H1 (cell line): ENCODE measurements around the gene NEURL2. TPM values are rescaled to one million over a fixed set of nuclear protein-coding genes. Genes with fewer than 3 reads are reported as not detected.
A peak's percentile ranks its signal among the peaks of the same experiment; 100 is the strongest.

Experiments used
- CTCF ChIA-PET: fragments of 300-600 bp; sonication (Branson Sonifier 250); formaldehyde crosslinking; loops from one replicate; lab custom pipeline; 2021; ENCODE audit not compliant: partially characterized antibody; lab: Charles Lee
- POLR2A ChIA-PET: fragments of 300-600 bp; sonication (Branson Sonifier 250); formaldehyde crosslinking; loops from one replicate; lab custom pipeline; 2021; ENCODE audit warnings: inconsistent platforms; ENCODE audit not compliant: partially characterized antibody; lab: Charles Lee
- DNase-seq, 2 experiments: peaks; one replicate each; pipeline versions ENCODE4 v3.0.0 to v3.0.0-alpha.2; 2010 to 2022; ENCODE audit warnings: low spot score in 2 of 2, low read depth in 1 of 2, mixed read lengths in 1 of 2
- FAIRE-seq: peaks from 2 replicates; lab custom pipeline; 2011; peaks lifted over from hg19 to GRCh38; lab: Jason Lieb, UNC
- H2AFZ ChIP-seq: 2 replicates; pipeline ENCODE4 v1.8.1; 2012; ENCODE audit warnings: low read length, inconsistent platforms
- H2AK5ac ChIP-seq: 2 replicates; pipeline ENCODE4 v1.6.1; 2013; ENCODE audit warnings: low read depth, low read length
- H2BK120ac ChIP-seq: replicated peaks from 2 replicates; pipeline ENCODE3; 2013; ENCODE audit warnings: low read depth, low read length, inconsistent platforms
- H2BK12ac ChIP-seq: 2 replicates; pipeline ENCODE4 v1.6.1; 2013; ENCODE audit warnings: low read depth, low read length
- H2BK15ac ChIP-seq: 2 replicates; pipeline ENCODE4 v1.6.1; 2013; ENCODE audit warnings: low read length
- H2BK20ac ChIP-seq: 2 replicates; pipeline ENCODE4 v1.6.1; 2013; ENCODE audit warnings: low read length
- H2BK5ac ChIP-seq: 2 replicates; pipeline ENCODE4 v1.6.1; 2013; ENCODE audit warnings: low read depth, low read length
- H3K14ac ChIP-seq: 2 replicates; pipeline ENCODE4 v1.6.1; 2013; ENCODE audit warnings: inconsistent platforms; ENCODE audit not compliant: insufficient read length
- H3K18ac ChIP-seq: 2 replicates; pipeline ENCODE4 v1.6.1; 2013; ENCODE audit warnings: low read length; ENCODE audit errors: extremely low read depth
- H3K23ac ChIP-seq: 2 replicates; pipeline ENCODE4 v1.6.1; 2013; ENCODE audit warnings: inconsistent platforms; ENCODE audit not compliant: insufficient read length
- H3K23me2 ChIP-seq: 2 replicates; pipeline ENCODE4 v1.6.1; 2013; ENCODE audit warnings: low read depth, low read length
- H3K27ac ChIP-seq: 2 replicates; pipeline ENCODE4 v1.6.1; 2011; ENCODE audit warnings: low read depth, low read length, inconsistent platforms
- H3K27me3 ChIP-seq, 4 experiments: replicated peaks in 1 of 4; 1 replicate in 1 of 4; 2 replicates in 3 of 4; pipeline versions ENCODE4 v1.6.1 to v1.8.1; 2011 to 2013; ENCODE audit warnings: low read length in 3 of 4, mild to moderate bottlenecking in 3 of 4, inconsistent platforms in 2 of 4, mixed read lengths in 2 of 4, moderate library complexity in 1 of 4; ENCODE audit not compliant: control insufficient read depth in 3 of 4, insufficient read depth in 3 of 4; ENCODE audit errors: extremely low read depth in 1 of 4
- H3K36me3 ChIP-seq, 4 experiments: 2 replicates each; pipeline versions ENCODE4 v1.6.1 to v1.8.1; 2011 to 2013; ENCODE audit warnings: mild to moderate bottlenecking in 4 of 4, low read length in 3 of 4, moderate library complexity in 2 of 4, control low read depth in 1 of 4, inconsistent platforms in 1 of 4; ENCODE audit not compliant: insufficient read depth in 4 of 4, control insufficient read depth in 2 of 4
- H3K4ac ChIP-seq: replicated peaks from 2 replicates; pipeline ENCODE3; 2013; ENCODE audit warnings: low read length, low read depth, mixed read lengths, inconsistent platforms; ENCODE audit not compliant: insufficient read length
- H3K4me1 ChIP-seq, 4 experiments: replicated peaks in 1 of 4; 1 replicate in 1 of 4; 2 replicates in 3 of 4; pipeline versions ENCODE4 v1.6.1 to v1.8.1; 2011 to 2013; ENCODE audit warnings: low read length in 3 of 4, inconsistent platforms in 2 of 4, mixed read lengths in 1 of 4; ENCODE audit not compliant: insufficient read depth in 4 of 4, control insufficient read depth in 3 of 4
- H3K4me2 ChIP-seq, 2 experiments: 2 replicates each; pipeline versions ENCODE4 v1.6.1 to v1.8.1; 2011 to 2013; ENCODE audit warnings: low read depth in 2 of 2, low read length in 2 of 2, control low read depth in 1 of 2, inconsistent platforms in 1 of 2, mild to moderate bottlenecking in 1 of 2; ENCODE audit not compliant: insufficient read depth in 1 of 2
- H3K4me3 ChIP-seq, 4 experiments: fragments of 200-600, 300-600 bp in 1 of 4; sonication (generic), shearing (Covaris generic), sonication (Bioruptor Twin) in 1 of 4; 2 replicates each; pipeline versions ENCODE4 v1.5.1 to v1.8.1; 2011 to 2016; ENCODE audit warnings: low read length in 4 of 4, low read depth in 3 of 4, control low read depth in 2 of 4, inconsistent platforms in 2 of 4, mild to moderate bottlenecking in 2 of 4, mixed read lengths in 1 of 4, moderate library complexity in 1 of 4; ENCODE audit not compliant: insufficient read depth in 2 of 4; ENCODE audit errors: extremely low read depth in 1 of 4
- H3K56ac ChIP-seq: replicated peaks from 2 replicates; pipeline ENCODE3; 2013; ENCODE audit warnings: low read depth, mild to moderate bottlenecking, mixed read lengths, low read length, inconsistent platforms; ENCODE audit not compliant: insufficient read length
- H3K79me1 ChIP-seq: 2 replicates; pipeline ENCODE4 v1.6.1; 2013; ENCODE audit warnings: low read depth, low read length, control low read depth
- H3K79me2 ChIP-seq, 2 experiments: 2 replicates each; pipeline versions ENCODE4 v1.6.1 to v1.8.1; 2012 to 2013; ENCODE audit warnings: low read length in 2 of 2, mild to moderate bottlenecking in 2 of 2, inconsistent platforms in 1 of 2; ENCODE audit not compliant: insufficient read depth in 2 of 2, control insufficient read depth in 1 of 2
- H3K9ac ChIP-seq, 4 experiments: replicated peaks in 1 of 4; 1 replicate in 1 of 4; 2 replicates in 3 of 4; pipeline versions ENCODE4 v1.6.1 to v1.8.1; 2011 to 2013; ENCODE audit warnings: low read depth in 3 of 4, low read length in 3 of 4, control low read depth in 2 of 4, mild to moderate bottlenecking in 2 of 4, moderate library complexity in 2 of 4, inconsistent platforms in 1 of 4; ENCODE audit errors: extremely low read depth in 1 of 4
- H3K9me3 ChIP-seq, 2 experiments: 2 replicates each; pipeline versions ENCODE4 v1.6.1 to v1.8.1; 2012 to 2013; ENCODE audit warnings: mild to moderate bottlenecking in 2 of 2, moderate library complexity in 2 of 2, control low read depth in 1 of 2, inconsistent platforms in 1 of 2, low read depth in 1 of 2, low read length in 1 of 2, mixed read lengths in 1 of 2; ENCODE audit not compliant: insufficient read depth in 2 of 2
- H4K20me1 ChIP-seq, 2 experiments: replicated peaks in 1 of 2; 2 replicates each; pipeline versions ENCODE3 to v1.8.1; 2011 to 2013; ENCODE audit warnings: inconsistent platforms in 2 of 2, low read length in 2 of 2, mild to moderate bottlenecking in 1 of 2; ENCODE audit not compliant: insufficient read depth in 2 of 2, control insufficient read depth in 1 of 2
- H4K5ac ChIP-seq: 2 replicates; pipeline ENCODE4 v1.6.1; 2013; ENCODE audit warnings: low read length, low read depth, mixed read lengths, inconsistent platforms; ENCODE audit not compliant: insufficient read length
- H4K8ac ChIP-seq: 2 replicates; pipeline ENCODE4 v1.8.0; 2013; ENCODE audit warnings: mild to moderate bottlenecking, moderate library complexity, low read length, inconsistent platforms; ENCODE audit not compliant: insufficient read depth; ENCODE audit errors: extremely low read depth
- H4K91ac ChIP-seq: replicated peaks from 2 replicates; pipeline ENCODE3; 2013; ENCODE audit warnings: low read length, mixed read lengths, inconsistent platforms; ENCODE audit not compliant: insufficient read length
- MAFK ChIP-seq: IDR thresholded peaks from 2 replicates; pipeline ENCODE4 v1.6.1; 2012; ENCODE audit warnings: low read depth, mild to moderate bottlenecking, improper control_type of control experiment, low read length
- NANOG ChIP-seq: IDR thresholded peaks from 2 replicates; pipeline ENCODE4 v1.6.1; 2011; ENCODE audit warnings: low read length, low read depth, mild to moderate bottlenecking, inconsistent platforms; ENCODE audit not compliant: insufficient read depth, poor library complexity, severe bottlenecking
- POU5F1 ChIP-seq: IDR thresholded peaks from 2 replicates; pipeline ENCODE4 v1.6.1; 2011; ENCODE audit warnings: low read depth, mild to moderate bottlenecking, low read length, moderate library complexity
- RNF2 ChIP-seq: fragments of 200-900, 300-1000 bp; sonication (generic); IDR thresholded peaks from 2 replicates; pipeline ENCODE4 v1.7.1; 2016; ENCODE audit warnings: borderline replicate concordance, low read depth, mild to moderate bottlenecking, antibody characterized with exemption, low read length; ENCODE audit not compliant: poor library complexity, severe bottlenecking; ENCODE audit errors: missing control alignments
- SIN3A ChIP-seq, 2 experiments: IDR thresholded peaks in 1 of 2; conservative IDR thresholded peaks in 1 of 2; 2 replicates each; pipeline ENCODE4 v1.6.1; 2011 to 2012; ENCODE audit warnings: low read length in 2 of 2, improper control_type of control experiment in 1 of 2, low read depth in 1 of 2, mild to moderate bottlenecking in 1 of 2
- SIRT6 ChIP-seq: IDR thresholded peaks from one replicate; pipeline ENCODE4 v1.7.1; 2012; ENCODE audit warnings: low read length, inconsistent platforms
- TAF7 ChIP-seq: optimal IDR thresholded peaks from 2 replicates; pipeline ENCODE3; 2011; ENCODE audit warnings: low read depth, mild to moderate bottlenecking, inconsistent platforms, low read length, moderate library complexity, borderline replicate concordance
- TCF12 ChIP-seq: IDR thresholded peaks from 2 replicates; pipeline ENCODE4 v1.6.1; 2011; ENCODE audit warnings: low read depth, mild to moderate bottlenecking, low read length
- USF2 ChIP-seq: IDR thresholded peaks from 2 replicates; pipeline ENCODE4 v1.6.1; 2011; ENCODE audit warnings: low read length, improper control_type of control experiment
- YY1 ChIP-seq: IDR thresholded peaks from 2 replicates; pipeline ENCODE4 v1.6.1; 2011; ENCODE audit warnings: low read depth, mild to moderate bottlenecking, low read length
- WGBS, 2 experiments: shearing (Covaris generic) in 1 of 2; methylation state at CpG; one replicate each; pipeline versions ENCODE4 v1.1.6 to v1.1.7; 2013 to 2015; ENCODE audit warnings: low lambda C conversion rate in 2 of 2, mixed read lengths in 2 of 2, inconsistent platforms in 1 of 2, low coverage in 1 of 2, missing lambda C conversion rate in 1 of 2; ENCODE audit not compliant: insufficient replicate concordance in 2 of 2, insufficient coverage in 1 of 2, insufficient read length in 1 of 2; ENCODE audit errors: extremely low coverage in 1 of 2, missing lambda C conversion rate in 1 of 2; 5-methylcytosine and 5-hydroxymethylcytosine counted together
- polyA plus RNA-seq, 7 experiments: library from polyadenylated mRNA; depleted of rRNA in 3 of 7; stranded (reverse) in 5 of 7; unstranded in 2 of 7; fragments of >200 nt in 5 of 7; fragments of 200-250 nt in 2 of 7; gene quantifications; 1 replicate in 5 of 7; 2 replicates in 1 of 7; 4 replicates in 1 of 7; pipeline versions ENCODE4 v1.2.1 to v1.2.3, GENCODE V29; 2011 to 2013; ENCODE audit warnings: missing spikeins in 2 of 7, mixed read lengths in 2 of 7
- total RNA-seq: library from RNA; stranded (reverse); fragmentation: NEBNext Ultra II Directional; extraction: Animal tissue kit (Norgen Biotek cat#: 25700); gene quantifications from 2 replicates; pipeline ENCODE4 v1.2.1, GENCODE V29; 2021
- TF ChIP-seq, protein P1 (sequence below): IDR thresholded peaks from 2 replicates; pipeline ENCODE4 v1.6.1; 2012; ENCODE audit warnings: inconsistent platforms

The NEURL2 gene
- total and polyA plus RNA-seq, 2 of the 8 experiments (the other 6 are each of a cell fraction or from before 2014, with no cell fraction given): 6.9 TPM

- no peaks in the 10 kb centered on the region for H4K20me1 ChIP-seq
- H3K79me1 ChIP-seq: no peaks in the 10 kb centered on the region; the same call in 1 of the 2 replicates
- no peak overlapping the region for H3K23ac ChIP-seq
- H3K23me2 ChIP-seq: peaks cover 4% of the 10 kb centered on the region; the same call in 1 of the 2 replicates
- no peak overlapping the region for H3K4me3 ChIP-seq
- no peak overlapping the region for H2AFZ ChIP-seq
- peak overlapping the region; percentile 87; the same call in 1 of the 2 replicates for H2BK5ac ChIP-seq
- H3K79me2 ChIP-seq: peaks cover 0 to 23% of the 10 kb centered on the region in 2 experiments; a peak in 2 of 4 replicates
- no peak overlapping the region for H3K27ac ChIP-seq
- peaks cover 0 to 22% (median 0%) of the 10 kb centered on the region in 4 experiments; a peak in 3 of 8 replicates for H3K36me3 ChIP-seq
- no peak overlapping the region for H3K9ac ChIP-seq
- H3K9me3 ChIP-seq: no peaks in the 10 kb centered on the region
- no peak overlapping the region for H4K5ac ChIP-seq
- peaks cover 4 to 16% (median 12%) of the 10 kb centered on the region in 4 experiments for H3K4me1 ChIP-seq
- H2BK15ac ChIP-seq: no peak overlapping the region
- peak overlapping the region; percentile 90 for H2BK12ac ChIP-seq
- 89% methylated on average over 5 of the region's 6 CpGs; no CpG with 5 or more reads in 1 of the 2 experiments for WGBS, 2 experiments
- H4K8ac ChIP-seq: no peak overlapping the region
- ChIA-PET CTCF (interaction anchor here (1.1 to 1.9 kb wide), 5 partner anchors 12 to 53 kb away, joined by 3 to 8 read pairs (median 5); no protein-coding TSS in a partner anchor), POLR2A (interaction anchor here (1.1 to 9.9 kb wide), 11 partner anchors 12 to 101 kb away, joined by 3 to 178 read pairs (median 4); partner anchors contain the start of genes PCIF1, SNX21 and ZSWIM1)
- no peak overlapping the region; a peak in 1 of 4 replicates for H3K4me2 ChIP-seq
- peak overlapping the region; percentile 59 for H2BK120ac ChIP-seq
- H2BK20ac ChIP-seq: peak overlapping the region; percentile 48; the same call in 1 of the 2 replicates
- DNase-seq (no peak), FAIRE-seq (no peak)
- no peak overlapping the region for H2AK5ac ChIP-seq
- no peak overlapping the region for H3K18ac ChIP-seq
- H4K91ac ChIP-seq: no peak overlapping the region
- peak overlapping the region; percentile 45 for H3K4ac ChIP-seq
- no peak overlapping the region for H3K14ac ChIP-seq
- H3K27me3 ChIP-seq: no peaks in the 10 kb centered on the region
- no peak overlapping the region for H3K56ac ChIP-seq
- TF ChIP-seq POU5F1 (no peak), TCF12 (no peak), NANOG (no peak), MAFK (no peak), YY1 (no peak), SIN3A (conservative IDR thresholded peaks at IDR 0.05 in 1 of 2, IDR thresholded peaks at IDR 0.05 in 1 of 2; ENCODE audit: low read depth in 1 of 2, low read length in 2 of 2) (no peak), RNF2 (no peak), SIRT6 (no peak), TAF7 (no peak), USF2 (no peak)
- TF ChIP-seq, protein P1, sequence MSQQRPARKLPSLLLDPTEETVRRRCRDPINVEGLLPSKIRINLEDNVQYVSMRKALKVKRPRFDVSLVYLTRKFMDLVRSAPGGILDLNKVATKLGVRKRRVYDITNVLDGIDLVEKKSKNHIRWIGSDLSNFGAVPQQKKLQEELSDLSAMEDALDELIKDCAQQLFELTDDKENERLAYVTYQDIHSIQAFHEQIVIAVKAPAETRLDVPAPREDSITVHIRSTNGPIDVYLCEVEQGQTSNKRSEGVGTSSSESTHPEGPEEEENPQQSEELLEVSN: no peak
Measured at GRCh38 chr20:45852326-45852725, 38.7 kb downstream of the NEURL2 start.
